Stimulated activated CD4-positive, alpha-beta T cell treated with anti-CD3 and anti-CD28 coated beads, Interleukin-12 subunit alpha, Interleukin-12 subunit beta, amount 100 ng/mL, for 4 hours (primary cell): Measurements from ENCODE around the gene JARID2.

Source experiments
- DNase-seq: peaks from one replicate; pipeline ENCODE4 v3.0.0-alpha.2; 2020

The JARID2 gene

GRCh38 chr6:15513801-15514711 is 268.2 kb downstream of the JARID2 start:
- no peak for DNase-seq

DNA sequence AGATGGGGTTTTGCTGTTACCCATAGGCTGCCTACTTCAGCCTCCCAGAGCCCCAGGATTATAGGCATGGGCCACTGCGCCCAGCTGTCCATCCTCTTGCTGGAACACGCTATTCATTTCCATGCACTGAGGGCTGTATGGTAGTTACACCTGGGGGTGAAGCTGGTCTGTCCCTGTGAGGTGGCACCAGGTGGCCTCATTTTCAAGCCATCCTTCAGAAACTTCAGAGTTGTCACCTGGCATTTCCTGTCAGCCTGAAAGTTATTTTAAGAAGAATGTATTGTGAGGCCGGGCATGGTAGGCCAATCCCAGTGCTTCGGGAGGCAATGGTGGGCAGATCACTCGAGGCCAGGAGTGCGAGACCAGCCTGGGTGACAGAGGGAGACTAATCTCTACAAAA is 269.4 kb downstream of the JARID2 start:
- no peak for DNase-seq

GRCh38 chr6:15515660-15516375 is 269.9 kb downstream of the JARID2 start:
- no peak for DNase-seq

- DNase-seq: no peak
Observed at GRCh38 chr6:15516378-15516777, 270.5 kb downstream of the JARID2 start.

- no peak for DNase-seq
Observed at GRCh38 chr6:15516923-15517560, 271.2 kb downstream of the JARID2 start.

GRCh38 chr6:15517600-15517999 is 271.7 kb downstream of the JARID2 start:
- no peak for DNase-seq

DNA sequence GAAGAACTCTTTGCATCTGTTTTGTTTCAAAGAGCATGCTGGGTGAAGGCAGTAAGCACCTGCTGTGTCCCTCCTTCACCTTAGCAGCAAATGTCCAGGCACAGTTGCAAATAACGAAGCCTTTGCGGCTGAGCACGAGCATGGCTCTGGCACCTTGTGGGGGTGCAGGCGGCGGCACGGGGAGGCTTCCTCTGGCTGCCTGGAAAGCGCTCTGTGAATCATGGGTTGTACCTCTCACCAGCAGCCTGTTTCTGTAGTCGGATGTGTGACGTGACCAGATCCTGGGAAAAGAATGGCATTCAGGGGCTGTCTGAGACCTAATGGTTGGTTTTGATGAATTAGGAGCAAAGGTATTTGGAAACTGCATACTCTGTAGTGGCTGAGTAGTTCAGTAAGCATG is 272.2 kb downstream of the JARID2 start:
- no peak for DNase-seq

DNA sequence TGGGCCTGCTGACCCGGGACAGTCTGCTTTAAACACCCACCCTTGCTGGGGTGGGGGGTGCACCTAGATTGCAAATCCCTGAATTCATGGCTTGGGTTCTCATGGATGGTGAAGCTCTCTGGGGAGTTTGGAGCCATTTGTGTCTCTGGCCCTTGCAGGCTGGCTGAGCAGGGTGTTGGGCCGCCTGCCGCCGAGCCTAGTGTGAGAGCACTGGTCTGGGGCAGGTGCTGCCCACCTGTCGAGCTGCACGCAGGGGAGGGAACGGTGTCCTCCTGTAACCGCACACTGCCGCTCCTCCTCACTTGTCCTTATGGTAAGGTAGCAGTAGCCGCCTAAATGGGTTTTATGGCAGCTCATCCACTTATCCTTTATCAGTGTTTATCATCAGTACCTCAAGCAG is 273.0 kb downstream of the JARID2 start:
- no peak for DNase-seq

DNA sequence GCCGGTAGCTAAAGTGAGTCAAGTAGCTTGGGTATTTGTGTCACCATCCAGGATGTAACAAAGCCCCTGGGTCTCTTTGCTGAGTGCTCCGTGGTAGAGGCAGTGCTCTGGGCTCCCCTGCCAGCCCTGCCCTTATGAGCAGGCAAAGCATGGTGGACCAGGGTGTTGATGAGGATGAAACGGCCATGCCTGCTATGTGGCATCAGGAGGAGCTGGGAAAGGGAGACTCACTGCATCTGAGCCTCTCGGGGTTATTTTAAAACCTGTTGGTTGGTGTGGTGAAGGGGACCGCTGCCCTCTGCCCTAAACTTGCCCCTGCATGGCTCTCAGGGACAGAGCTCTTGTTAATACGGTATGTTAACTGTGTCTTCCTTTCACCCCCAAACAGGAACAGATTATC is 273.8 kb downstream of the JARID2 start:
- no peak for DNase-seq

- DNase-seq: no peak
Observed at GRCh38 chr6:15520626-15521203, 274.8 kb downstream of the JARID2 start.

GRCh38 chr6:15521582-15521981 is 275.7 kb downstream of the JARID2 start:
- DNase-seq: no peak

DNA sequence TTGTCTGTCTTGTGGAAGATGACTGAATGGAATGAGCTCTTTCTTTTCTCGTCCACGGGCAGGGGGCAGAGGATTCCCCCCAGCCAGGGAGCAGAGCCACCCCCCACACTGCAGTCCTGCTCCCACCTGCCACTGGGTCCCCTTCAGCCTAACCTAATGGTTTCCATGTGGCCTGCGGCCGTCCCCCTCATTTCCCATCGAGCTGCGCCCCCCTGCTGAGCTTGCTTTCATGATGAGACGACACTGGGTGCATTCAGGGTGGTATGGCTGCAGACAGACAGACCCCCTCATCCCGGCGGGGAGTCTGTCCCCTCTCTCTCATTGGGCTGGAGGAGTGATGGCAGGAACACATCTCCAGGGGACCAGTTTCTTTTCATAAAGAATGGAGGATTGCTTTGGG is 276.2 kb downstream of the JARID2 start:
- DNase-seq: no peak

- no peak for DNase-seq
Observed at GRCh38 chr6:15522427-15522826, 276.6 kb downstream of the JARID2 start.

DNA sequence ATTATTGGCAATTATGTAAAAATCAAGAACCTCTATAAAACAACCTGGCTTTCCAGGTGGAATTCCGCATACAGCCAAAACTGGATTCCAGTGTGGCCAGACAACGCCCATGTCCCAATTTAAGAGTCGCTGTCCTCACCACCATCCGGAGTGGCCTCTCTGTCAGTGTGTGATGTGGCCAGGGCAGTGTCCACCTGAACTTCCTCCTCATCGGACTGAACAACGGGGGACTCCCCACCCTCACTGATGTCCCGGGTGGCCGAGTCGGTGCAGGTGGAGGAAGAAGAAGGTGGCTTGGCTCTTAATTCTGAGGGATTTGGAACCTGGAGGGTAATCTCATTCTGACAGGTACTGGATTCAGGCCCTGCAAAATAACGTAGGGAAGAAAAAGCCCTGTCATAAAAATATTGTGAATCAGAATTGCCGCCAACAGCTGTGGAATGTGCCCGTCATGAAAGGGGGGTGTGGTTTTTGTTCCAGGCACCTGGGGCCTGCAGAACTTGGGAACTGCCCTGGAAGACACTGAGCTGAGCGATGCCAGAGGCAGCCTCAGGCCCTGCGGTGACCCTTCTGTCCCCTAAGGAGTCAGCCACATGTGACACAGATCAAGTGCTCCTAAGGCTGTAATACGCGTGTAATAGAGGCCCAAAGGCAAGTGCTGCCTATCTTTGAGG is 277.1 kb downstream of the JARID2 start:
- no peak for DNase-seq

- no peak for DNase-seq
Observed at GRCh38 chr6:15523679-15524630, 278.1 kb downstream of the JARID2 start.

GRCh38 chr6:15524861-15525401 is 279.1 kb downstream of the JARID2 start:
- DNase-seq: no peak

DNA sequence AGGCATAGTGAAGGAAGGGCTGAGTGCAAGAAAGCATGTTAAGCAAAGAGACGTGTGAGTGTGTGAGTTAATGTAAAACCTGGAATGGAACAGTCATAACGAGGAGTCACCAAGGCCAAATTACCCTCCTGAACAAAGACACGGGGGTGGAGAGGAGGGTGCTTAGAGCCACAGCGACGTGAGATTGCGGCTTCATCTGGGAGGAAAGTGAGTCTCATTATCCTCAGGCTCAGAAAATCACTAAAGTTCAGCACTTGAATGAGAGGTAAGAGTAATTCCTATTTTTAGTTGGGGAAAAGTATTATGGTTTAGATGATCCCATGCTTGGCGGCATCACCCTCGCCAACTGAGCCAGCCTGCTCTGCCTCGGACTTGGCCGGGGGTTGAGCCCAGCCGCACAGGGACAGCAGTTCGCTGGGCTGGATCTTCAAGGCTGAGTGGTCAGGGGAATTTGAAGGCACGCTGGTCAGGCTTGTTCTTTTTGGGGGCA is 280.4 kb downstream of the JARID2 start:
- no peak for DNase-seq

DNA sequence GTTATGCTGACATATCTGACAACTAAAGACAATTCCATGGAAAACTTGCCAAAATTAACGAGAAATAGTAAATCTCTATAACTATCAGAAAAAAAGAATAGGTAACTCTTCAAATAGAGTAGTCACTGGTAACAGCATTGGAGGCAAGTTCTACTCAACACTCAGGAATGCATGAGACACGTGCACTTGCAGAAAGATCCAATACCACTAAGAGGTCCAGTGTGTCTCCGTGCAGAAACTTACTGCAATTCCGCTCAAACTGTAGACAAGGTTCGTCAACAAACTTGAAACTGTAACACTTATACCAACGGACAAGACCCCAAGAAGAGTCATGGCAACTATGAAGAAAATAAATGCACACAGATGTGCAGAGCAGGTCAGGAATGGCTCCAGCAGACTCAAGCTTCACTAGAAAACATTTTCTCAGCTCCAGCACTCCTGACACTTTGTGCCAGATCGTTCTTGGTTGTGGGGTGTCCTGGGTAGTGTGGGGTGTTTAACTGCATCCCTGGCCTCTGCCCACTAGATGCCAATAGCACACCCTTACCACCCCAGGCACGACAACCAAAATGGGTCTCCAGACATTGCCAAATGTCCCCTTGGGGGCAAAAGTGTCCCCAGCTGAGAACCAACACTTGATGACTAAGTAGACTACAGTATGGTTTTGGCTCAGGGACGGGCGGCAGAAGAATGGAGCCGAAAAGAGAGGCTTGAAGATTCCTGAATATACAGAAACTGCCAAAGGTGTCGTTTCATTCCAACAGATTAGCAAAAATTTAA is 282.2 kb downstream of the JARID2 start:
- DNase-seq: no peak

DNA sequence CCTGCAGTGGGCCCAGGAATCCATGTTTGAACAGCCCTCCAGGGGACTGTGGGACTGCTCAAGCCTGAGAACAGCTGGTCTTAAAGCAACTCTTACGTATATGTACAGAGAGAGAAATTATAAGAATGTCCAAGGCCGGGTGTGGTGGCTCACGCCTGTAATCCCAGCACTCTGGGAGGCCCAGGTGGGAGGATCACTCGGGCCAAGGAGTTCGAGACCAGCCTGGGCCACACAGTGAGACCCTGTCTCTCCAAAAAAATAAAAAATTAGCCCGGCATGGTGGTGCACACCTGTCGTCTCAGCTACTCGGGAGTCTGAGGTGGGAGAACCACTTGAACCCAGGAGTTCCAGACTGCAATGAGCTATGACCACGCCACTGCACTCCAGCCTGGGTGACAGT is 283.0 kb downstream of the JARID2 start:
- DNase-seq: no peak

DNA sequence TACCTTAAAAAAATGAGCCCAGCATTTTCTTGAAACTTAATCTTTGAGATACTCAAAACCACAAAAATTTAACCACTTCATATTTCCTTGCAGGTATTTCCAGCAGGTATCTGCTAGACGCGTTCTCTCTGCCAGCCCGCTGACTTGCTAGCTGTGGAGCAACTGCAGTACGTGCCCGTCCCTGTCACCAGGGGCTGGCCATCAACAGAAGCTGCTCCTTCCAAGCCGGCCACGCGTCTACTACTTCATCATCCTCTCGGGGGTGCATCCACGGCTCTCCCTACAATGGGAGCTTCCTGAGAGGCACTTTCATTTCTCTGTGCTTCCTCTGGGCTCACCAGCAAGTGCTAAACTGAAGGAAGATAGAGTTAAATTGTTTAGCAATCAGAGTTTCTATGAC is 284.5 kb downstream of the JARID2 start:
- DNase-seq: no peak
